DOHH2 (cell line): ENCODE data around the gene PRRX1.

Experiments used
- CTCF ChIP-seq: fragments of 200-600 bp; sonication (generic); IDR thresholded peaks from one replicate; pipeline ENCODE4 v1.5.1; 2014; ENCODE audit warnings: antibody characterized with exemption, mild to moderate bottlenecking, low read depth, low read length; ENCODE audit not compliant: poor library complexity, severe bottlenecking
- EZH2phosphoT487 ChIP-seq: fragments of 200-600 bp; sonication (generic); IDR thresholded peaks from 2 replicates; pipeline ENCODE4 v1.6.1; 2017; ENCODE audit warnings: borderline replicate concordance, mild to moderate bottlenecking, antibody characterized with exemption, low read length, moderate library complexity, mixed read lengths

DNA sequence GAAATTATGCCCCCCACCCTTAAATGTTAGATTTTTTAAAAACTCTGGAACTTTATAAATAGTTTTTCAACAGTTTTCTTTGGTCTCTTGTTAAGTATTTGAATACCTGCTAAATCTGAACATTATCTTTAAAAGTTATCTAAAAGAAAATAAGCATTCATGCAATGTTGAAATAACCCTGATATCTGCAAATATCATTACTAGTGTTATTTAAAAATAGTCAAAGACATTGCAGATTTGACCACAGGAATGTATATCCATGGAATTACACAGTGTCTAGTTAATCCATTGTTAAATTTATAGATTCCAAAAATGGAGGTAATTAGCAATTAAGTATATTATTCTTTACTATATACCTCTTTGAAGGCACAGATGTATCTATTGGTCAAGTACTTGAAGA is 42.0 kb downstream of the PRRX1 start:
- no peak for TF ChIP-seq CTCF
- no peak for TF ChIP-seq EZH2phosphoT487
